GM19468 (cell line): Measurements from ENCODE around the gene TINAG.
"Not testable (repeated sequence)": the region's sequence is repeated elsewhere in the genome, so short reads cannot be mapped to it uniquely, and the experiment has no call there.

ENCODE experiments used
- ATAC-seq: cut with Tn5 transposase; IDR thresholded peaks from one replicate; pipeline ENCODE4 v1.9.1; 2021; ENCODE audit warnings: mild to moderate bottlenecking, moderate library complexity, moderate number of reproducible peaks; ENCODE audit not compliant: unreplicated experiment; ENCODE audit errors: extremely low read depth

TINAG gene

GRCh38 chr6:54307439-54307910 lies 766 bp upstream of the TINAG start:
- ATAC-seq = peak; percentile 23

GRCh38 chr6:54308986-54309315 lies 710 bp downstream of the TINAG start:
- ATAC-seq = no peak

GRCh38 chr6:54310377-54311152 lies 2.3 kb downstream of the TINAG start:
- no peak for ATAC-seq

- no peak for ATAC-seq
Observed at GRCh38 chr6:54315656-54316055, 7.4 kb downstream of the TINAG start.

- ATAC-seq = no peak
Observed at GRCh38 chr6:54320871-54321270, 12.6 kb downstream of the TINAG start.

GRCh38 chr6:54327631-54328030 lies 19.4 kb downstream of the TINAG start:
- ATAC-seq = no peak

GRCh38 chr6:54331571-54331970 lies 23.3 kb downstream of the TINAG start:
- not testable (repeated sequence) for ATAC-seq

- no peak for ATAC-seq
Observed at GRCh38 chr6:54335871-54336270, 27.6 kb downstream of the TINAG start.

GRCh38 chr6:54353975-54354374 lies 45.7 kb downstream of the TINAG start:
- ATAC-seq = no peak

GRCh38 chr6:54354608-54355007 lies 46.4 kb downstream of the TINAG start:
- ATAC-seq = no peak

GRCh38 chr6:54357141-54357540 lies 48.9 kb downstream of the TINAG start:
- ATAC-seq = no peak

GRCh38 chr6:54361188-54361587 lies 52.9 kb downstream of the TINAG start:
- ATAC-seq = no peak

GRCh38 chr6:54361734-54362133 lies 53.5 kb downstream of the TINAG start:
- ATAC-seq = no peak

GRCh38 chr6:54366667-54367327 lies 58.6 kb downstream of the TINAG start:
- ATAC-seq = no peak

GRCh38 chr6:54377776-54378175 lies 69.5 kb downstream of the TINAG start:
- ATAC-seq = no peak

GRCh38 chr6:54386295-54386694 lies 78.1 kb downstream of the TINAG start:
- no peak for ATAC-seq

- no peak for ATAC-seq
Observed at GRCh38 chr6:54390362-54390761, 82.1 kb downstream of the TINAG start.

GRCh38 chr6:54391577-54391976 lies 83.3 kb downstream of the TINAG start:
- no peak for ATAC-seq

GRCh38 chr6:54403096-54403495 lies 94.9 kb downstream of the TINAG start:
- no peak for ATAC-seq

GRCh38 chr6:54404791-54405190 lies 96.5 kb downstream of the TINAG start:
- no peak for ATAC-seq

- no peak for ATAC-seq
Observed at GRCh38 chr6:54411767-54412166, 103.5 kb downstream of the TINAG start.

- ATAC-seq = no peak
Observed at GRCh38 chr6:54415517-54415916, 107.3 kb downstream of the TINAG start.
